WTC11 (cell line): Measurements from ENCODE around the gene SOX4.

ENCODE experiments used
- CTCF ChIP-seq: fragments of 200-600 bp; IDR thresholded peaks from 2 replicates; pipeline ENCODE4 v1.8.0; 2022; ENCODE audit warnings: antibody characterized with exemption
- KAT7 ChIP-seq: sonication (generic); formaldehyde crosslinking; IDR thresholded peaks from 2 replicates; pipeline ENCODE4 v1.8.1; 2023; ENCODE audit warnings: missing genetic modification reagents, mild to moderate bottlenecking, borderline replicate concordance
- MAX ChIP-seq: sonication (generic); formaldehyde crosslinking; IDR thresholded peaks from 2 replicates; pipeline ENCODE4 v1.8.0; 2022; ENCODE audit warnings: mild to moderate bottlenecking, missing genetic modification reagents
- NFE2L1 ChIP-seq: sonication (generic); formaldehyde crosslinking; IDR thresholded peaks from 2 replicates; pipeline ENCODE4 v1.8.1; 2023; ENCODE audit warnings: missing genetic modification reagents
- NR2C2 ChIP-seq: sonication (generic); formaldehyde crosslinking; IDR thresholded peaks from 2 replicates; pipeline ENCODE4 v1.8.0; 2022; ENCODE audit warnings: mild to moderate bottlenecking, missing genetic modification reagents
- SMAD4 ChIP-seq: sonication (generic); formaldehyde crosslinking; IDR thresholded peaks from 2 replicates; pipeline ENCODE4 v1.8.0; 2022; ENCODE audit warnings: mild to moderate bottlenecking, missing genetic modification reagents
- TCF7 ChIP-seq: sonication (generic); formaldehyde crosslinking; IDR thresholded peaks from 2 replicates; pipeline ENCODE4 v1.8.0; 2022; ENCODE audit warnings: mild to moderate bottlenecking, low read depth, missing genetic modification reagents, moderate library complexity
- USF2 ChIP-seq: sonication (generic); formaldehyde crosslinking; IDR thresholded peaks from 2 replicates; pipeline ENCODE4 v1.8.1; 2023; ENCODE audit warnings: mild to moderate bottlenecking, missing genetic modification reagents, moderate library complexity
- ZNF121 ChIP-seq: sonication (generic); formaldehyde crosslinking; IDR thresholded peaks from 2 replicates; pipeline ENCODE4 v1.8.0; 2023; ENCODE audit warnings: missing genetic modification reagents
- ZNF317 ChIP-seq: sonication (generic); formaldehyde crosslinking; IDR thresholded peaks from 2 replicates; pipeline ENCODE4 v1.8.1; 2023; ENCODE audit warnings: low read depth, mild to moderate bottlenecking, moderate library complexity, missing genetic modification reagents, borderline replicate concordance
- ZNF425 ChIP-seq: fragments of 250-450 bp; sonication (Bioruptor Pico); conservative IDR thresholded peaks from 2 replicates; pipeline ENCODE4 v1.9.0; 2021; ENCODE audit warnings: mild to moderate bottlenecking
- ZNF512 ChIP-seq: sonication (generic); formaldehyde crosslinking; IDR thresholded peaks from 2 replicates; pipeline ENCODE4 v1.8.1; 2022; ENCODE audit warnings: missing genetic modification reagents, borderline replicate concordance
- ZSCAN18 ChIP-seq: fragments of 250-450 bp; sonication (Bioruptor Pico); IDR thresholded peaks from 2 replicates; pipeline ENCODE4 v2.1.2; 2022; ENCODE audit warnings: mild to moderate bottlenecking, moderate library complexity

GRCh38 chr6:21615504-21615903 lies 22.0 kb downstream of the SOX4 start:
- no peak for TF ChIP-seq TCF7 (CRISPR knock-in tag)
- TF ChIP-seq CTCF, result no peak
- no peak for TF ChIP-seq USF2 (CRISPR knock-in tag)
- no peak for TF ChIP-seq NR2C2 (CRISPR knock-in tag)
- TF ChIP-seq ZSCAN18 (CRISPR knock-in tag), result no peak
- TF ChIP-seq ZNF512, result no peak
- no peak for TF ChIP-seq NFE2L1 (CRISPR knock-in tag)
- no peak for TF ChIP-seq ZNF317 (CRISPR knock-in tag)
- TF ChIP-seq MAX, result no peak
- TF ChIP-seq ZNF425 (CRISPR knock-in tag), result no peak
- TF ChIP-seq SMAD4 (CRISPR knock-in tag), result no peak
- no peak for TF ChIP-seq ZNF121 (CRISPR knock-in tag)
- no peak for TF ChIP-seq KAT7 (CRISPR knock-in tag)
